ENCODE results near the gene NLN.

NLN gene

GRCh38 chr5:65695896-65696295 lies 26.1 kb upstream of the NLN start:
- DNase-seq (ENCODE audit: low read depth), result no peak
- no peak overlapping the region for H3K4me3 ChIP-seq (ENCODE audit: low read length)
- TF ChIP-seq, protein P1, sequence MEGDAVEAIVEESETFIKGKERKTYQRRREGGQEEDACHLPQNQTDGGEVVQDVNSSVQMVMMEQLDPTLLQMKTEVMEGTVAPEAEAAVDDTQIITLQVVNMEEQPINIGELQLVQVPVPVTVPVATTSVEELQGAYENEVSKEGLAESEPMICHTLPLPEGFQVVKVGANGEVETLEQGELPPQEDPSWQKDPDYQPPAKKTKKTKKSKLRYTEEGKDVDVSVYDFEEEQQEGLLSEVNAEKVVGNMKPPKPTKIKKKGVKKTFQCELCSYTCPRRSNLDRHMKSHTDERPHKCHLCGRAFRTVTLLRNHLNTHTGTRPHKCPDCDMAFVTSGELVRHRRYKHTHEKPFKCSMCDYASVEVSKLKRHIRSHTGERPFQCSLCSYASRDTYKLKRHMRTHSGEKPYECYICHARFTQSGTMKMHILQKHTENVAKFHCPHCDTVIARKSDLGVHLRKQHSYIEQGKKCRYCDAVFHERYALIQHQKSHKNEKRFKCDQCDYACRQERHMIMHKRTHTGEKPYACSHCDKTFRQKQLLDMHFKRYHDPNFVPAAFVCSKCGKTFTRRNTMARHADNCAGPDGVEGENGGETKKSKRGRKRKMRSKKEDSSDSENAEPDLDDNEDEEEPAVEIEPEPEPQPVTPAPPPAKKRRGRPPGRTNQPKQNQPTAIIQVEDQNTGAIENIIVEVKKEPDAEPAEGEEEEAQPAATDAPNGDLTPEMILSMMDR (conservative IDR thresholded peaks at IDR 0.05; ENCODE audit: low read depth, low read length), result no peak

DNA sequence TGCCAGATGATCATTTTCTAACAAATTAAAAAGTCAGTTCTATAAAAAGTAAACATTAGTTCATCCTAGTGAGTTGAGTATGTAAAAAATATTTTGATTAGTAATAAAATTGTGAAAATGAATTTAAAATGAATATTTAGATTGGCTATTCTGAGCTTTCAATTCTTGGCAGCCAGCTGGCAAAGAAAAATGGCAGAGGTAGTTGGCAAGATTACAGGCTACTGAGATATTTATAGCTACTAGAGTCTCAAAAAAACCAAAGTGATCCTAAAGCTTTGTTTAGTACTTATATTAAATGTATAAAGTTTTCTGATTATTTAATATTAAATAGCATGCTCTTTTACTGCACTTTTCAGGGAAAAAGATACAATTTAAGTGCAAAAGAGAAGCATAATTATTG lies 25.1 kb upstream of the NLN start:
- H3K4me3 ChIP-seq (ENCODE audit: low read length), result no peak overlapping the region
- TF ChIP-seq, protein P1 (conservative IDR thresholded peaks at IDR 0.05; ENCODE audit: low read depth, low read length), result no peak
- DNase-seq (ENCODE audit: low read depth), result no peak

- TF ChIP-seq, protein P1 (conservative IDR thresholded peaks at IDR 0.05; ENCODE audit: low read depth, low read length), result no peak
- no peak for DNase-seq (ENCODE audit: low read depth)
- H3K4me3 ChIP-seq (ENCODE audit: low read length), result no peak overlapping the region
These were observed 22.7 kb upstream of the NLN start for GRCh38 chr5:65699338-65699737.

- TF ChIP-seq, protein P1 (conservative IDR thresholded peaks at IDR 0.05; ENCODE audit: low read depth, low read length), result no peak
These were observed 20.0 kb upstream of the NLN start for GRCh38 chr5:65702036-65702435.

DNA sequence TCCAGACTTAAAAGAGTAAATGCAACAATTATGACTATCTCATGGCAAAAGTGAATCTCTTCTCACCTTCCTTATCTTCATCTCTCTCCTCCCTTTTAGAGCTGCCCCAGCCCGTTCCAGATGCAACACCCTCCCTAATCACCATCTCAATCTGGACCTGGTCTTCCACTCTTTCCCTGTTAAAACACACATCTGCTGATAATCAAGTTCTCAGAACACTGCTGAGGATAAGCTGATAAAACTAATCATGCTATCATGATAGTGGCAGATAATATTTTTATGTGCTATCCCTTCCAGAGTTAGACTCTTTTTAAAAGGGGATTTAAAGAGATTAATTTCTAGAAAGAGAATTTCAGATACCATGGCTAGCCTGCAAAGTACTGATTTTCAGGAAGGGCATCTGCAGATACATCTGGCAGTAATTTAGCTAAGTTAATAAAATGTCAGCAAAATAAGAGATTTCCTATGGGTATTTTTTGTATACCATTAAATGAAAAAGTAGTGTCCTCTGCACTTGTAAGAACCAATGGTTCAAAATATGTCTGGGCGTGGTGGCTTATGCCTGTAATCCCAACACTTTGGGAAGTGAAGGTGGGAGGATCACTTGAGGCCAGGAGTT lies 17.3 kb upstream of the NLN start:
- TF ChIP-seq, protein P1 (conservative IDR thresholded peaks at IDR 0.05; ENCODE audit: low read depth, low read length), result no peak
- no peak for DNase-seq (ENCODE audit: low read depth)
- no peak overlapping the region for H3K4me3 ChIP-seq (ENCODE audit: low read length)

More at GRCh38 chr5:65702036-65702435, 20.0 kb upstream of the NLN start:
- H3K4me3 ChIP-seq (ENCODE audit: low read length), result no peak overlapping the region
- DNase-seq (ENCODE audit: low read depth), result no peak

DNA sequence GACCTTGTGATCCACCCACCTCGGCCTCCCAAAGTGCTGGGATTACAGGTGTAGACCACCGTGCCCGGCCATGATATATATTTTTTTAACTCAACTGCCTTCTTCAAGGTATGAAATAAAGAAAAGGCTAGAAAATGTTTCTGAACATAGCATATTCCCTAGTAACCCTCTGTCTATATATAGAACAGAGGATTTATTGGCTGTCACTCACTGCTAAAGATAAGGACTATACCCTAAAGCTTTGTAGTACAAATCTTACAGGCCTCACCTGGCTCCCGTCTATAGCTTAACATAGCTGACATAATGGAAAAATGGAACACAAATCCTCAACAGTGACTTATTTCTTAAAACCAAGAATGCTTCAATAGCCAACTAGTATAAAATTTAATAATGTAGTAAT lies 14.3 kb upstream of the NLN start:
- no peak overlapping the region for H3K4me3 ChIP-seq (ENCODE audit: low read length)
- TF ChIP-seq, protein P1 (conservative IDR thresholded peaks at IDR 0.05; ENCODE audit: low read depth, low read length), result no peak
- no peak for DNase-seq (ENCODE audit: low read depth)

DNA sequence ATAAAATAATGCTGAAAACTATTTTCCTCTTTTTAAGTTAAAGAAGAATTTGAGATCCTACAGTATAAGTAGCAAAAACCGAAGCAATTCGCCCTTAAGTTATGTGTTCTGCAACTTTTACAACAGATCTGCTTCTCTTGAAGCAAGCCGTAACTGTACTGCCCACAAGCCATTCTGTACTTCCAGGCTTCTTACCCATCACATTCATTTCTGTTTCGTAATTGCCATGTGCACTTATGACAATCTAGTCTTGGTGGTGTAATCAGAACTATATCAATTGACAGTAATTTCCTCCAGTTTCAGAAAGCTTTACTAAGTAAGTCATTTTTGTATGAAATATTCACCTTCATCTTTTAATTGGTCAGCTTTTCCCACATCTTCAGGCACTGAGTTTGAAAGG lies 13.9 kb upstream of the NLN start:
- TF ChIP-seq, protein P1 (conservative IDR thresholded peaks at IDR 0.05; ENCODE audit: low read depth, low read length), result no peak
- no peak overlapping the region for H3K4me3 ChIP-seq (ENCODE audit: low read length)
- DNase-seq (ENCODE audit: low read depth), result no peak
